Suprapubic skin (tissue), 4 donors: Measurements from ENCODE around the gene MCCC2. TPM values are rescaled to one million over a fixed set of nuclear protein-coding genes. Genes with fewer than 3 reads are reported as not detected.
"Not testable (repeated sequence)": the region's sequence is repeated elsewhere in the genome, so short reads cannot be mapped to it uniquely, and the experiment has no call there.

Experiments used
- DNase-seq, 2 donors: peaks; one replicate each; pipeline ENCODE4 v3.0.0-alpha.2; 2019; ENCODE audit warnings: low spot score in 2 of 2
- H3K27ac ChIP-seq: fragments of 200-600 bp; sonication (generic); one replicate; pipeline ENCODE4 v1.5.1; 2019
- H3K27me3 ChIP-seq: fragments of 200-600 bp; sonication (generic); one replicate; pipeline ENCODE4 v1.5.1; 2019
- H3K36me3 ChIP-seq: fragments of 200-600 bp; sonication (generic); one replicate; pipeline ENCODE4 v1.5.1; 2019
- H3K4me1 ChIP-seq: fragments of 200-600 bp; sonication (generic); one replicate; pipeline ENCODE4 v1.5.1; 2019
- H3K4me3 ChIP-seq: fragments of 200-600 bp; sonication (generic); one replicate; pipeline ENCODE4 v1.5.1; 2019; ENCODE audit warnings: mild to moderate bottlenecking
- H3K9me3 ChIP-seq: fragments of 200-600 bp; sonication (generic); one replicate; pipeline ENCODE4 v1.5.1; 2019
- CTCF ChIP-seq, 2 donors: fragments of 200-600 bp in 1 of 2; fragments of 450-650 bp in 1 of 2; sonication (generic) in 1 of 2; IDR thresholded peaks; one replicate each; pipeline ENCODE4 v1.5.1; 2016 to 2019; ENCODE audit warnings: antibody characterized with exemption in 2 of 2, mild to moderate bottlenecking in 1 of 2, moderate library complexity in 1 of 2
- EP300 ChIP-seq: sonication (generic); formaldehyde crosslinking; IDR thresholded peaks from one replicate; pipeline ENCODE4 v1.6.1; 2017; ENCODE audit warnings: antibody characterized with exemption
- POLR2A ChIP-seq, 2 donors: fragments of 450-650 bp; IDR thresholded peaks; one replicate each; pipeline ENCODE4 v1.6.1; 2017; ENCODE audit warnings: antibody characterized with exemption in 2 of 2, mild to moderate bottlenecking in 2 of 2, moderate library complexity in 2 of 2
- POLR2AphosphoS5 ChIP-seq, 3 donors: sonication (generic); formaldehyde crosslinking; IDR thresholded peaks; one replicate each; pipeline ENCODE4 v1.6.1; 2017; ENCODE audit warnings: antibody characterized with exemption in 3 of 3
- WGBS: methylation state at CpG from one replicate; pipeline ENCODE4 v1.1.5; 2018; 5-methylcytosine and 5-hydroxymethylcytosine counted together
- total RNA-seq, 4 donors: library from RNA; depleted of rRNA; stranded (reverse); fragments of >200 nt; gene quantifications; one replicate each; pipeline ENCODE4 v1.1.0, GENCODE V29; 2016

MCCC2 gene
- total RNA-seq, 4 donors from 2014 or later = 21.4 to 50.0 (median 35.8) TPM

GRCh38 chr5:71658916-71659662 lies 71.9 kb downstream of the MCCC2 start:
- Histone ChIP-seq H3K4me1 (no peaks in the 10 kb centered on the region), H3K27ac (no peak overlapping the region), H3K9me3 (no peaks in the 10 kb centered on the region), H3K4me3 (no peak overlapping the region), H3K27me3 (no peaks in the 10 kb centered on the region), H3K36me3 (peaks cover 19% of the 10 kb centered on the region)
- WGBS = 86% methylated on average over 3 of the region's 3 CpGs
- DNase-seq = no peak
- TF ChIP-seq POLR2AphosphoS5 (IDR thresholded peaks at IDR 0.05) = no peak

GRCh38 chr5:71662381-71662780 lies 75.2 kb downstream of the MCCC2 start:
- Histone ChIP-seq H3K36me3 (peaks cover 8% of the 10 kb centered on the region), H3K27ac (no peak overlapping the region), H3K4me1 (no peaks in the 10 kb centered on the region), H3K9me3 (no peaks in the 10 kb centered on the region), H3K27me3 (no peaks in the 10 kb centered on the region), H3K4me3 (no peak overlapping the region)
- no peak for DNase-seq
- TF ChIP-seq CTCF (IDR thresholded peaks at IDR 0.05) (no peak), POLR2A (IDR thresholded peaks at IDR 0.05) (no peak), POLR2AphosphoS5 (IDR thresholded peaks at IDR 0.05) (no peak), EP300 (no peak)
- WGBS = 91% methylated on average over 11 of the region's 11 CpGs

GRCh38 chr5:71663191-71663969 lies 76.2 kb downstream of the MCCC2 start:
- H3K27ac ChIP-seq = no peak overlapping the region
- H3K4me1 ChIP-seq = no peaks in the 10 kb centered on the region
- H3K9me3 ChIP-seq = no peaks in the 10 kb centered on the region
- TF ChIP-seq EP300 (no peak), POLR2AphosphoS5 (IDR thresholded peaks at IDR 0.05) (no peak), CTCF (IDR thresholded peaks at IDR 0.05) (no peak), POLR2A (IDR thresholded peaks at IDR 0.05) (no peak)
- H3K4me3 ChIP-seq = no peak overlapping the region
- no peak for DNase-seq
- no peaks in the 10 kb centered on the region for H3K36me3 ChIP-seq
- no peaks in the 10 kb centered on the region for H3K27me3 ChIP-seq
- 71% methylated on average over 6 of the region's 6 CpGs for WGBS

GRCh38 chr5:71664615-71665014 lies 77.5 kb downstream of the MCCC2 start:
- WGBS = 88% methylated on average over 3 of the region's 3 CpGs
- not testable (repeated sequence) for H3K36me3 ChIP-seq, H3K9me3 ChIP-seq

GRCh38 chr5:71666321-71666720 lies 79.2 kb downstream of the MCCC2 start:
- H3K36me3 ChIP-seq = no peaks in the 10 kb centered on the region
- 52% methylated on average over 2 of the region's 2 CpGs for WGBS
- no peaks in the 10 kb centered on the region for H3K4me1 ChIP-seq
- H3K9me3 ChIP-seq = no peaks in the 10 kb centered on the region
- no peak overlapping the region for H3K4me3 ChIP-seq
- H3K27ac ChIP-seq = no peak overlapping the region
- H3K27me3 ChIP-seq = no peaks in the 10 kb centered on the region
- TF ChIP-seq POLR2A (IDR thresholded peaks at IDR 0.05) (no peak), CTCF (IDR thresholded peaks at IDR 0.05) (no peak), POLR2AphosphoS5 (IDR thresholded peaks at IDR 0.05) (no peak), EP300 (no peak)
- no peak for DNase-seq

More at GRCh38 chr5:71664615-71665014, 77.5 kb downstream of the MCCC2 start:
- DNase-seq, H3K4me3 ChIP-seq, H3K4me1 ChIP-seq, H3K27ac ChIP-seq, H3K27me3 ChIP-seq: not testable (repeated sequence)

GRCh38 chr5:71677977-71678376 lies 90.8 kb downstream of the MCCC2 start:
- no peak overlapping the region for H3K4me3 ChIP-seq
- H3K27me3 ChIP-seq = no peaks in the 10 kb centered on the region
- H3K36me3 ChIP-seq = no peaks in the 10 kb centered on the region
- H3K9me3 ChIP-seq = no peaks in the 10 kb centered on the region
- TF ChIP-seq POLR2A (IDR thresholded peaks at IDR 0.05) (no peak), EP300 (no peak), CTCF (IDR thresholded peaks at IDR 0.05) (no peak)
- DNase-seq = no peak
- WGBS = 89% methylated on average over 1 of the region's 1 CpG
- no peak overlapping the region for H3K27ac ChIP-seq
- no peaks in the 10 kb centered on the region for H3K4me1 ChIP-seq
